K562 (cell line): Measurements from ENCODE around the gene NACA2. TPM values are rescaled to one million over a fixed set of nuclear protein-coding genes. Genes with fewer than 3 reads are reported as not detected.
"Not testable (repeated sequence)": the region's sequence is repeated elsewhere in the genome, so short reads cannot be mapped to it uniquely, and the experiment has no call there.

Experiments
- ATAC-seq: fragments of 200-7000 bp; cut with Tn5 transposase; 3 replicates; pipeline ENCODE4 v1.9.1; 2020; ENCODE audit warnings: moderate library complexity
- BruUV-seq: library from RNA; stranded (reverse); fragments of 400-500 nt; replicated peaks from 2 replicates; lab custom pipeline; 2021; lab: Mats Ljungman, UMichigan
- CTCF ChIA-PET: fragments of 300-600 bp; formaldehyde crosslinking; extraction: SDS; loops from one replicate; lab custom pipeline; 2021; ENCODE audit warnings: low intra/inter-chr PET ratio; lab: Yijun Ruan, JAX
- POLR2A ChIA-PET: fragments of 300-600, 350-650 bp; sonication (Branson Sonifier 250); formaldehyde crosslinking; extraction: SDS; loops from one replicate; lab custom pipeline; 2021; ENCODE audit warnings: antibody characterized with exemption, inconsistent platforms; lab: Yijun Ruan, JAX
- DNase-seq, 4 experiments: peaks; one replicate each; pipeline versions ENCODE4 v3.0.0 to v3.0.0-alpha.2; 2011 to 2018; ENCODE audit warnings: low spot score in 3 of 4, mixed read lengths in 3 of 4; ENCODE audit errors: extremely low read depth in 1 of 4
- FAIRE-seq: peaks from 2 replicates; lab custom pipeline; 2011; peaks lifted over from hg19 to GRCh38; lab: Jason Lieb, UNC
- H2AFZ ChIP-seq: 2 replicates; pipeline ENCODE4 v1.6.0; 2011; ENCODE audit warnings: low read depth, low read length, control low read depth, inconsistent platforms
- H3K27ac ChIP-seq: fragments of 200-600 bp; 3 replicates; pipeline ENCODE4 v1.8.0; 2011; ENCODE audit warnings: low read depth, mild to moderate bottlenecking, control low read depth, inconsistent platforms, low read length, moderate library complexity, mixed read lengths; ENCODE audit errors: extremely low read depth
- H3K27me3 ChIP-seq, 2 experiments: fragments of 300-600 bp in 1 of 2; 2 replicates in 1 of 2; 3 replicates in 1 of 2; pipeline versions ENCODE4 v1.6.0 to v1.8.0; 2011; ENCODE audit warnings: inconsistent platforms in 2 of 2, low read length in 2 of 2, mild to moderate bottlenecking in 1 of 2, mixed read lengths in 1 of 2, moderate library complexity in 1 of 2; ENCODE audit not compliant: control insufficient read depth in 2 of 2, insufficient read depth in 2 of 2
- H3K36me3 ChIP-seq: fragments of 300-600 bp; 3 replicates; pipeline ENCODE4 v1.8.0; 2011; ENCODE audit warnings: mild to moderate bottlenecking, low read length, inconsistent platforms; ENCODE audit not compliant: control insufficient read depth, insufficient read depth
- H3K4me1 ChIP-seq, 2 experiments: fragments of 200-600 bp in 1 of 2; replicated peaks in 1 of 2; 2 replicates in 1 of 2; 3 replicates in 1 of 2; pipeline versions ENCODE4 v1.5.1 to v1.8.0; 2011; ENCODE audit warnings: inconsistent platforms in 2 of 2, low read length in 2 of 2, mild to moderate bottlenecking in 1 of 2, mixed read lengths in 1 of 2, moderate library complexity in 1 of 2; ENCODE audit not compliant: control insufficient read depth in 2 of 2, insufficient read depth in 2 of 2
- H3K4me2 ChIP-seq: 2 replicates; pipeline ENCODE4 v1.6.1; 2011; ENCODE audit warnings: low read length, control low read depth, inconsistent platforms, mixed read lengths; ENCODE audit not compliant: insufficient read depth
- H3K4me3 ChIP-seq: fragments of 200-600 bp; sonication (generic), shearing (Covaris generic); 2 replicates; pipeline ENCODE4 v1.5.1; 2016; ENCODE audit warnings: control low read depth, inconsistent platforms
- H3K79me2 ChIP-seq: fragments of 200-600 bp; 3 replicates; pipeline ENCODE4 v1.8.0; 2011; ENCODE audit warnings: low read length, inconsistent platforms; ENCODE audit not compliant: control insufficient read depth, insufficient read depth
- H3K9ac ChIP-seq, 2 experiments: 2 replicates each; pipeline versions ENCODE4 v1.6.0 to v1.6.1; 2011; ENCODE audit warnings: low read depth in 2 of 2, low read length in 2 of 2, control low read depth in 1 of 2, inconsistent platforms in 1 of 2, mild to moderate bottlenecking in 1 of 2, mixed read lengths in 1 of 2; ENCODE audit not compliant: insufficient read depth in 1 of 2
- H3K9me1 ChIP-seq: one replicate; pipeline ENCODE4 v1.6.0; 2011; ENCODE audit warnings: inconsistent platforms, mild to moderate bottlenecking, low read length, moderate library complexity; ENCODE audit not compliant: control insufficient read depth, insufficient read depth
- H3K9me3 ChIP-seq: replicated peaks from 2 replicates; pipeline ENCODE4 v1.5.1; 2011; ENCODE audit warnings: low read depth, low read length, inconsistent platforms; ENCODE audit not compliant: control insufficient read depth, insufficient read depth
- H4K20me1 ChIP-seq: replicated peaks from 2 replicates; pipeline ENCODE4 v1.6.1; 2011; ENCODE audit warnings: low read length, inconsistent platforms, mixed read lengths; ENCODE audit not compliant: control insufficient read depth, insufficient read depth
- ZBTB11 ChIP-seq, 3 experiments: fragments of 200-800 bp in 1 of 3; fragments of 250-450 bp in 1 of 3; fragments of 450-650 bp in 1 of 3; sonication (Bioruptor Pico) in 1 of 3; sonication (Bioruptor generic) in 1 of 3; formaldehyde crosslinking in 1 of 3; IDR thresholded peaks; 2 replicates each; pipeline versions ENCODE4 v1.6.1 to v1.8.0; 2016 to 2022; ENCODE audit warnings: mild to moderate bottlenecking in 2 of 3, missing genetic modification characterization in 2 of 3, missing compliant biosample characterization in 1 of 3, moderate library complexity in 1 of 3
- WGBS: fragments of 100-300 bp; shearing (Covaris generic); methylation state at CpG from one replicate; pipeline ENCODE4 v1.1.6; 2016; ENCODE audit warnings: low coverage, mixed read lengths; ENCODE audit not compliant: insufficient coverage; ENCODE audit errors: missing lambda C conversion rate; 5-methylcytosine and 5-hydroxymethylcytosine counted together
- in situ Hi-C: fragments of 300-500 bp; cut with MboI; formaldehyde crosslinking; loops from 4 replicates; pipeline ENCODE4 v1.15.0; 2018; ENCODE audit warnings: inconsistent platforms, mixed read lengths
- intact Hi-C: fragments of 100-400 bp; cut with micrococcal nuclease; formaldehyde crosslinking; loops from 2 replicates; pipeline ENCODE4 v1.14.2; 2022
- polyA plus RNA-seq, 8 experiments: library from polyadenylated mRNA; depleted of rRNA in 4 of 8; stranded (reverse) in 5 of 8; unstranded in 3 of 8; fragments of >200 nt; fragmentation: Nextera tagmentation in 2 of 8; fragmentation: Illumina TruSeq in 1 of 8; extraction: Ambion mirVana in 2 of 8; extraction: Trizol in 1 of 8; gene quantifications; 2 replicates each; pipeline versions ENCODE4 v1.2.1 to v1.2.3, GENCODE V29; 2011 to 2014; ENCODE audit warnings: inconsistent platforms in 1 of 8, missing spikeins in 1 of 8
- total RNA-seq, 7 experiments: library from RNA; depleted of rRNA in 6 of 7; stranded (reverse); fragments of >200 nt in 6 of 7; fragmentation: Illumina TruSeq in 2 of 7; extraction: Trizol in 2 of 7; gene quantifications; 2 replicates each; pipeline versions ENCODE4 v1.2.1 to v1.2.3, GENCODE V29; 2011 to 2021; ENCODE audit warnings: low replicate concordance in 1 of 7

The NACA2 gene
- total and polyA plus RNA-seq, 9 of the 15 experiments (the other 6 are each of a cell fraction or from before 2014, with no cell fraction given), result 0.13 to 0.29 (median 0.23) TPM; not detected in 4

GRCh38 chr17:61586622-61587021 lies 4.4 kb downstream of the NACA2 start:
- H4K20me1 ChIP-seq, intact Hi-C loops, H3K79me2 ChIP-seq, H3K36me3 ChIP-seq, BruUV-seq, FAIRE-seq, H3K4me1 ChIP-seq, H3K4me2 ChIP-seq, H3K27ac ChIP-seq, H3K9me1 ChIP-seq, H3K9ac ChIP-seq, in situ Hi-C loops, H3K9me3 ChIP-seq, ATAC-seq, H2AFZ ChIP-seq, H3K4me3 ChIP-seq, DNase-seq, CTCF ChIA-PET: not testable (repeated sequence)
- H3K27me3 ChIP-seq, result peaks cover 10 to 14% of the 10 kb centered on the region in 2 experiments; a peak in 4 of 5 replicates
- POLR2A ChIA-PET, result interaction anchor here (0.8 kb wide), 1 partner anchor 34 kb away, joined by 3 read pairs; no protein-coding TSS in a partner anchor
- WGBS, result 4% methylated on average over 3 of the region's 3 CpGs
- TF ChIP-seq ZBTB11 (CRISPR knock-in tag; IDR thresholded peaks at IDR 0.05), result peak in 1 of 3 experiments; percentile 60; a peak in 2 of 6 replicates
- TF ChIP-seq, all 486 proteins: peak for 1; not testable (repeated sequence) for 485
